Neural cell (in vitro differentiated cells): ENCODE measurements around the gene PLEKHA7. TPM values are rescaled to one million over a fixed set of nuclear protein-coding genes. Genes with fewer than 3 reads are reported as not detected.

Experiments used
- H2AFZ ChIP-seq: fragments of 200-600, 300-800 bp; sonication (generic), shearing (Covaris generic); 2 replicates; pipeline ENCODE4 v1.6.0; 2014; ENCODE audit warnings: low read depth, mild to moderate bottlenecking, antibody characterized with exemption, low read length, moderate library complexity
- H3F3A ChIP-seq: fragments of 200-600 bp; shearing (Covaris generic); 2 replicates; pipeline ENCODE4 v1.6.1; 2016; ENCODE audit warnings: mild to moderate bottlenecking, moderate library complexity, mixed read lengths, antibody characterized with exemption, low read length; ENCODE audit not compliant: insufficient read depth, poor library complexity, severe bottlenecking
- H3K27ac ChIP-seq: fragments of 200-600, 300-800 bp; sonication (generic), shearing (Covaris generic); 2 replicates; pipeline ENCODE4 v1.5.1; 2014; ENCODE audit warnings: mild to moderate bottlenecking, low read length, moderate library complexity
- H3K27me3 ChIP-seq: fragments of 300-800, 200-600 bp; sonication (generic), shearing (Covaris generic); 2 replicates; pipeline ENCODE4 v1.6.0; 2014; ENCODE audit warnings: mild to moderate bottlenecking, low read depth, low read length, moderate library complexity; ENCODE audit not compliant: insufficient read depth
- H3K36me3 ChIP-seq: fragments of 300-800, 200-600 bp; sonication (generic), shearing (Covaris generic); 2 replicates; pipeline ENCODE4 v1.5.1; 2014; ENCODE audit warnings: mild to moderate bottlenecking, antibody characterized with exemption, low read length, moderate library complexity; ENCODE audit not compliant: insufficient read depth
- H3K4me2 ChIP-seq: fragments of 300-800, 200-600 bp; sonication (generic), shearing (Covaris generic); 2 replicates; pipeline ENCODE4 v1.6.0; 2014; ENCODE audit warnings: mild to moderate bottlenecking, low read length
- H3K4me3 ChIP-seq: fragments of 300-800, 200-600 bp; sonication (generic), shearing (Covaris generic); 2 replicates; pipeline ENCODE4 v1.5.1; 2014; ENCODE audit warnings: mild to moderate bottlenecking, low read length, moderate library complexity
- H3K79me2 ChIP-seq: fragments of 200-600 bp; shearing (Covaris generic); replicated peaks from 2 replicates; pipeline ENCODE4 v1.6.0; 2014; ENCODE audit warnings: mild to moderate bottlenecking, low read length, moderate library complexity; ENCODE audit not compliant: insufficient read depth
- H3K9ac ChIP-seq: fragments of 300-800, 200-600 bp; sonication (generic), shearing (Covaris generic); 2 replicates; pipeline ENCODE4 v1.6.1; 2016; ENCODE audit warnings: mild to moderate bottlenecking, low read length, mixed read lengths
- H3K9me2 ChIP-seq: fragments of 200-600 bp; shearing (Covaris generic); 2 replicates; pipeline ENCODE4 v1.6.1; 2016; ENCODE audit warnings: mild to moderate bottlenecking, low read length, mixed read lengths; ENCODE audit not compliant: insufficient read depth
- H3K9me3 ChIP-seq: fragments of 200-600, 300-800 bp; sonication (generic), shearing (Covaris generic); 2 replicates; pipeline ENCODE4 v1.6.1; 2016; ENCODE audit warnings: mild to moderate bottlenecking, mixed run types, low read length, moderate library complexity, mixed read lengths
- H4K20me1 ChIP-seq: fragments of 200-600 bp; shearing (Covaris generic); 2 replicates; pipeline ENCODE4 v1.6.1; 2016; ENCODE audit warnings: mild to moderate bottlenecking, mixed run types; ENCODE audit not compliant: insufficient read depth
- EP300 ChIP-seq: fragments of 450-650 bp; conservative IDR thresholded peaks from 2 replicates; pipeline ENCODE4 v1.6.1; 2014; ENCODE audit warnings: antibody characterized with exemption, mild to moderate bottlenecking, moderate library complexity; ENCODE audit not compliant: poor library complexity, severe bottlenecking
- EZH2 ChIP-seq: fragments of 200-600, 300-800 bp; shearing (Covaris generic), sonication (generic); IDR thresholded peaks from 2 replicates; pipeline ENCODE4 v1.6.1; 2014; ENCODE audit warnings: antibody characterized with exemption, low read length, borderline replicate concordance, mild to moderate bottlenecking; ENCODE audit not compliant: insufficient read depth, poor library complexity, severe bottlenecking
- MXI1 ChIP-seq: fragments of 450-650 bp; conservative IDR thresholded peaks from 2 replicates; pipeline ENCODE4 v1.6.1; 2014; ENCODE audit warnings: antibody characterized with exemption, mild to moderate bottlenecking; ENCODE audit not compliant: poor library complexity, severe bottlenecking
- POLR2AphosphoS5 ChIP-seq: IDR thresholded peaks from 2 replicates; pipeline ENCODE4 v1.6.1; 2012
- RAD21 ChIP-seq: fragments of 450-650 bp; conservative IDR thresholded peaks from 2 replicates; pipeline ENCODE4 v1.6.1; 2014; ENCODE audit warnings: antibody characterized with exemption, mild to moderate bottlenecking, moderate library complexity
- REST ChIP-seq: IDR thresholded peaks from 2 replicates; pipeline ENCODE4 v1.6.1; 2012; ENCODE audit warnings: borderline replicate concordance
- SMC3 ChIP-seq: fragments of 450-650 bp; conservative IDR thresholded peaks from 2 replicates; pipeline ENCODE4 v1.6.1; 2014; ENCODE audit warnings: antibody characterized with exemption, mild to moderate bottlenecking, moderate library complexity; ENCODE audit not compliant: poor library complexity
- TAF1 ChIP-seq: IDR thresholded peaks from 2 replicates; pipeline ENCODE4 v1.6.1; 2012; ENCODE audit warnings: low read depth
- polyA plus RNA-seq: library from polyadenylated mRNA; depleted of rRNA; stranded (reverse); fragments of >200 nt; gene quantifications from 2 replicates; pipeline ENCODE4 v1.2.3, GENCODE V29; 2014
- TF ChIP-seq, protein P1 (sequence below): fragments of 450-650 bp; IDR thresholded peaks from 2 replicates; pipeline ENCODE4 v1.5.1; 2014; ENCODE audit warnings: antibody characterized with exemption, mild to moderate bottlenecking, moderate library complexity; ENCODE audit not compliant: poor library complexity, severe bottlenecking

Gene PLEKHA7
- polyA plus RNA-seq, 1 donor from 2014 or later: 45.7 TPM

- H4K20me1 ChIP-seq: no peaks in the 10 kb centered on the region
- H3K9ac ChIP-seq: no peak overlapping the region
- TF ChIP-seq REST (no peak), RAD21 (no peak), TAF1 (no peak), SMC3 (no peak), POLR2AphosphoS5 (no peak), EP300 (no peak), MXI1 (no peak), EZH2 (no peak)
- TF ChIP-seq, protein P1, sequence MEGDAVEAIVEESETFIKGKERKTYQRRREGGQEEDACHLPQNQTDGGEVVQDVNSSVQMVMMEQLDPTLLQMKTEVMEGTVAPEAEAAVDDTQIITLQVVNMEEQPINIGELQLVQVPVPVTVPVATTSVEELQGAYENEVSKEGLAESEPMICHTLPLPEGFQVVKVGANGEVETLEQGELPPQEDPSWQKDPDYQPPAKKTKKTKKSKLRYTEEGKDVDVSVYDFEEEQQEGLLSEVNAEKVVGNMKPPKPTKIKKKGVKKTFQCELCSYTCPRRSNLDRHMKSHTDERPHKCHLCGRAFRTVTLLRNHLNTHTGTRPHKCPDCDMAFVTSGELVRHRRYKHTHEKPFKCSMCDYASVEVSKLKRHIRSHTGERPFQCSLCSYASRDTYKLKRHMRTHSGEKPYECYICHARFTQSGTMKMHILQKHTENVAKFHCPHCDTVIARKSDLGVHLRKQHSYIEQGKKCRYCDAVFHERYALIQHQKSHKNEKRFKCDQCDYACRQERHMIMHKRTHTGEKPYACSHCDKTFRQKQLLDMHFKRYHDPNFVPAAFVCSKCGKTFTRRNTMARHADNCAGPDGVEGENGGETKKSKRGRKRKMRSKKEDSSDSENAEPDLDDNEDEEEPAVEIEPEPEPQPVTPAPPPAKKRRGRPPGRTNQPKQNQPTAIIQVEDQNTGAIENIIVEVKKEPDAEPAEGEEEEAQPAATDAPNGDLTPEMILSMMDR: no peak
- no peaks in the 10 kb centered on the region for H3K79me2 ChIP-seq
- H3K27me3 ChIP-seq: no peaks in the 10 kb centered on the region
- no peak overlapping the region for H3K4me3 ChIP-seq
- H2AFZ ChIP-seq: no peak overlapping the region
- H3K27ac ChIP-seq: no peak overlapping the region
- H3K36me3 ChIP-seq: peaks cover 6% of the 10 kb centered on the region
- no peaks in the 10 kb centered on the region for H3K9me2 ChIP-seq
- no peaks in the 10 kb centered on the region for H3F3A ChIP-seq
- no peaks in the 10 kb centered on the region for H3K9me3 ChIP-seq
- no peak overlapping the region for H3K4me2 ChIP-seq
Measured at GRCh38 chr11:16825101-16825500, 189.1 kb downstream of the PLEKHA7 start.

DNA sequence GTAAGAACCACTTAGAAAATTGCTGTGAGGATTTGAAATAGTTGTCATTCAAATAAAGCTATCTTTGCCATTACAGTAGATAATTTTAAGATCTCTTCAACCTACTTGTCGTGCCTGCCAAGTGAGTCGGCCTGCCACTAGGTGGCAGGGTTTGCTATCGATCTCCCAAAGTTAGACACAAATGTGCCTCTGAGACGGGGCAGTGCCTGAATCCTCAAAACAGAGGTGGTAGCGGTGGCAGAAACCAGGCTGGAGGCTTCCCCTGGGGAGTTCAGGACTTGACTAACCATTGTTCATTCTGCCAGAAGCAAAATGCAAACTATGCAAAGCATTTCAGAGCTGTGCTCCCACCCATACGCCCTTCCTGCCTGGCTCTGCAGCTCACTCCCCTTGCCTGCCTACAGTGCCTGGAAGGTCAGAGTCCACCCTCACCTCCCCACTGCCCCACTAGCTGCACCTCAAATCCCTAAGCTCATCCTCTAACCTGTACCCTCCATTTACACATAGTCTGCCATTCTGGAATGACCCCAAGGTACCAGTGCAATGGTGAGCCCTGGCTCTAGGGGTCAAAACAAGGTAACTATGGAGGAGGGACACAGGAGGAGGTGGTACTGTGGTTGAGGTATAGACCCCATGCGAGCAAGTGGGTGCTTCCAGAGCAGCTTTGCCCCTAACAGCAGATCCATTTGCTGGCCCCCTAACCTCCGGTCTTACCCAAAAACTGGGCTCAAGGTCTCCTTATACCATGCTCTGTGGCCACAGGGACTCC, 193.7 kb downstream of the PLEKHA7 start:
- no peaks in the 10 kb centered on the region for H3K79me2 ChIP-seq

More for the DNA sequence above, 193.7 kb downstream of the PLEKHA7 start:
- no peak overlapping the region for H3K4me3 ChIP-seq
- H3K27me3 ChIP-seq: no peaks in the 10 kb centered on the region
- H2AFZ ChIP-seq: no peak overlapping the region
- no peaks in the 10 kb centered on the region for H3K9me2 ChIP-seq
- H3F3A ChIP-seq: no peaks in the 10 kb centered on the region
- no peak overlapping the region for H3K4me2 ChIP-seq
- no peak overlapping the region for H3K27ac ChIP-seq
- no peak overlapping the region for H3K9ac ChIP-seq
- peak; percentile 89 for TF ChIP-seq RAD21
- no peak for TF ChIP-seq POLR2AphosphoS5
- TF ChIP-seq REST: no peak
- no peak for TF ChIP-seq TAF1
- TF ChIP-seq EZH2: no peak
- TF ChIP-seq EP300: peak; percentile 17
- TF ChIP-seq MXI1: peak; percentile 48
- TF ChIP-seq SMC3: peak; percentile 91
- TF ChIP-seq, protein P1: peak; percentile 93
- H3K36me3 ChIP-seq: peaks cover 12% of the 10 kb centered on the region
- no peaks in the 10 kb centered on the region for H4K20me1 ChIP-seq
- no peaks in the 10 kb centered on the region for H3K9me3 ChIP-seq
